Activated B cell treated with CpG ODN at 0.5 μM for 24 hours (primary cell): ENCODE data around the gene GPR55. TPM values are rescaled to one million over a fixed set of nuclear protein-coding genes. Genes with fewer than 3 reads are reported as not detected.

ENCODE experiments used
- ATAC-seq: fragments of 200-7000 bp; cut with Tn5 transposase; one replicate; pipeline ENCODE4 v1.10.0; 2021; ENCODE audit warnings: low read depth, mild to moderate bottlenecking, moderate library complexity
- CTCF ChIA-PET: fragments of 350-600 bp; sonication (Branson Sonifier 250); formaldehyde crosslinking; loops from one replicate; lab custom pipeline; 2021; ENCODE audit warnings: antibody characterized with exemption; lab: Charles Lee
- POLR2A ChIA-PET: fragments of 350-600 bp; sonication (Branson Sonifier 250); formaldehyde crosslinking; loops from one replicate; lab custom pipeline; 2021; ENCODE audit warnings: antibody characterized with exemption; lab: Charles Lee
- DNase-seq: peaks from one replicate; pipeline ENCODE4 v3.0.0; 2022
- H3K27ac Mint-ChIP-seq: one replicate; pipeline ENCODE4 v1.8.0; 2020; ENCODE audit warnings: mixed read lengths
- H3K27me3 Mint-ChIP-seq: one replicate; pipeline ENCODE4 v1.8.0; 2021; ENCODE audit warnings: mixed read lengths
- H3K36me3 Mint-ChIP-seq: one replicate; pipeline ENCODE4 v1.8.0; 2021; ENCODE audit warnings: low read depth, mixed read lengths
- H3K4me1 Mint-ChIP-seq: one replicate; pipeline ENCODE4 v1.8.0; 2021; ENCODE audit warnings: mixed read lengths
- H3K4me3 Mint-ChIP-seq: one replicate; pipeline ENCODE4 v1.8.0; 2020; ENCODE audit warnings: mild to moderate bottlenecking, mixed read lengths
- H3K9me3 Mint-ChIP-seq: one replicate; pipeline ENCODE4 v1.8.0; 2020; ENCODE audit warnings: mixed read lengths
- CTCF ChIP-seq: fragments of 200-600 bp; IDR thresholded peaks from one replicate; pipeline ENCODE4 v1.8.0; 2022; ENCODE audit warnings: antibody characterized with exemption, mild to moderate bottlenecking
- intact Hi-C: fragments of 100-400 bp; cut with micrococcal nuclease; formaldehyde crosslinking; loops from one replicate; pipeline ENCODE4 v1.15.1; 2024
- total RNA-seq: library from RNA; stranded (reverse); gene quantifications from 2 replicates; pipeline ENCODE4 v1.2.3, GENCODE V29; 2022

The GPR55 gene
- total RNA-seq, 1 donor from 2014 or later: 6.3 TPM

GRCh38 chr2:230946429-230947234 is 21.6 kb upstream of the GPR55 start:
- Mint-ChIP-seq H3K27me3 (peaks cover 12% of the 10 kb centered on the region), H3K9me3 (no peaks in the 10 kb centered on the region), H3K36me3 (no peaks in the 10 kb centered on the region), H3K4me1 (peaks cover 30% of the 10 kb centered on the region), H3K4me3 (no peak overlapping the region), H3K27ac (no peak overlapping the region)
- no peak for DNase-seq
- no peak for TF ChIP-seq CTCF
- intact Hi-C loops: no loop called here
- ChIA-PET POLR2A (interaction anchor here (0.6 kb wide), 1 partner anchor 517 kb away, joined by 3 read pairs; no protein-coding TSS in a partner anchor), CTCF (no interaction called here)
- no peak for ATAC-seq

GRCh38 chr2:230944757-230945372 is 19.8 kb upstream of the GPR55 start:
- H3K9me3 Mint-ChIP-seq: no peaks in the 10 kb centered on the region
- CTCF ChIA-PET: no interaction called here

GRCh38 chr2:230944123-230944653 is 19.1 kb upstream of the GPR55 start:
- Mint-ChIP-seq H3K4me1 (peaks cover 21% of the 10 kb centered on the region), H3K27ac (peak overlapping the region; percentile 80), H3K27me3 (peaks cover 11% of the 10 kb centered on the region), H3K36me3 (no peaks in the 10 kb centered on the region), H3K4me3 (peak overlapping the region; percentile 70), H3K9me3 (no peaks in the 10 kb centered on the region)
- CTCF ChIA-PET: no interaction called here
- no peak for TF ChIP-seq CTCF
- DNase-seq (no peak), ATAC-seq (peak; percentile 60)
- intact Hi-C loops: loop anchor here (1.0 to 5.0 kb wide), 2 partner anchors 30 to 42 kb away; no protein-coding TSS in a partner anchor
- POLR2A ChIA-PET: interaction anchor here (0.6 kb wide), 1 partner anchor 30 kb away, joined by 6 read pairs; no protein-coding TSS in a partner anchor

More at GRCh38 chr2:230944757-230945372, 19.8 kb upstream of the GPR55 start:
- Mint-ChIP-seq H3K36me3 (no peaks in the 10 kb centered on the region), H3K4me3 (no peak overlapping the region), H3K4me1 (peaks cover 21% of the 10 kb centered on the region), H3K27me3 (peaks cover 9% of the 10 kb centered on the region), H3K27ac (peak overlapping the region; percentile 80)
- ATAC-seq (no peak), DNase-seq (no peak)
- intact Hi-C loops: loop anchor here (1.0 to 5.0 kb wide), 2 partner anchors 29 to 43 kb away; no protein-coding TSS in a partner anchor
- POLR2A ChIA-PET: interaction anchor here (0.6 to 1.2 kb wide), 2 partner anchors 31 to 41 kb away, joined by 3 to 6 read pairs; no protein-coding TSS in a partner anchor
- no peak for TF ChIP-seq CTCF

GRCh38 chr2:230942920-230943896 is 18.2 kb upstream of the GPR55 start:
- ChIA-PET CTCF (no interaction called here), POLR2A (no interaction called here)
- H3K27ac Mint-ChIP-seq: peak overlapping the region; percentile 80
- H3K4me1 Mint-ChIP-seq: peaks cover 21% of the 10 kb centered on the region
- ATAC-seq (peak; percentile 83), DNase-seq (no peak)
- H3K4me3 Mint-ChIP-seq: peak overlapping the region; percentile 70
- peaks cover 11% of the 10 kb centered on the region for H3K27me3 Mint-ChIP-seq
- intact Hi-C loops: loop anchor here (1.0 to 5.0 kb wide), 3 partner anchors 14 to 41 kb away; partner anchors contain the start of gene GPR55
- no peaks in the 10 kb centered on the region for H3K9me3 Mint-ChIP-seq
- no peak for TF ChIP-seq CTCF
- no peaks in the 10 kb centered on the region for H3K36me3 Mint-ChIP-seq
